T-helper 1 cell treated with Interleukin-12 subunit alpha and Interleukin-12 subunit beta and Interleukin-4 antibody, amounts not matched to agents 30 ng/mL and 1 ng/mL, for 36 hours (primary cell): ENCODE data around the gene TRIM25. TPM values are rescaled to one million over a fixed set of nuclear protein-coding genes. Genes with fewer than 3 reads are reported as not detected.

Source experiments
- intact Hi-C: fragments of 100-400 bp; cut with micrococcal nuclease; formaldehyde crosslinking; loops from one replicate; pipeline ENCODE4 v1.15.1; 2024
- total RNA-seq: library from RNA; stranded (reverse); gene quantifications from 2 replicates; pipeline ENCODE4 v1.2.3, GENCODE V29; 2022

Gene TRIM25
- total RNA-seq, 1 donor from 2014 or later = 132 TPM

- intact Hi-C loops = no loop called here
Measured at GRCh38 chr17:56928586-56928985, 14.7 kb upstream of the TRIM25 start.

- intact Hi-C loops = no loop called here
Measured at GRCh38 chr17:56926704-56927103, 12.9 kb upstream of the TRIM25 start.

- intact Hi-C loops = no loop called here
Measured at GRCh38 chr17:56926270-56926669, 12.4 kb upstream of the TRIM25 start.

GRCh38 chr17:56925088-56925487 lies 11.2 kb upstream of the TRIM25 start:
- intact Hi-C loops = no loop called here

GRCh38 chr17:56919717-56920116 lies 5.9 kb upstream of the TRIM25 start:
- intact Hi-C loops = no loop called here

GRCh38 chr17:56918916-56919315 lies 5.1 kb upstream of the TRIM25 start:
- intact Hi-C loops = no loop called here

GRCh38 chr17:56917559-56918296 lies 3.9 kb upstream of the TRIM25 start:
- intact Hi-C loops = no loop called here

- intact Hi-C loops = loop anchor here (1.0 to 5.0 kb wide), 5 partner anchors 47 to 1492 kb away; partner anchors contain the start of genes AKAP1, C17orf67, COIL and MMD
Measured at GRCh38 chr17:56914581-56915273, 878 bp upstream of the TRIM25 start.

GRCh38 chr17:56913353-56913866 lies 439 bp downstream of the TRIM25 start:
- intact Hi-C loops = loop anchor here (1.0 to 5.0 kb wide), 2 partner anchors 94 to 1491 kb away; partner anchors contain the start of gene MMD

- intact Hi-C loops = loop anchor here (1.0 to 5.0 kb wide), 3 partner anchors 27 to 1491 kb away; partner anchors contain the start of gene MMD
Measured at GRCh38 chr17:56913000-56913311, 893 bp downstream of the TRIM25 start.

GRCh38 chr17:56912105-56912999 lies 1.5 kb downstream of the TRIM25 start:
- intact Hi-C loops = loop anchor here (1.0 to 5.0 kb wide), 2 partner anchors 28 to 1490 kb away; partner anchors contain the start of gene MMD

- intact Hi-C loops = loop anchor here (5.0 kb wide), 1 partner anchor 1488 kb away; the partner anchor contains the start of gene MMD
Measured at GRCh38 chr17:56910509-56911235, 3.2 kb downstream of the TRIM25 start.

GRCh38 chr17:56909742-56910508 lies 3.9 kb downstream of the TRIM25 start:
- intact Hi-C loops = loop anchor here (5.0 kb wide), 1 partner anchor 1488 kb away; the partner anchor contains the start of gene MMD

GRCh38 chr17:56908001-56908542 lies 5.8 kb downstream of the TRIM25 start:
- intact Hi-C loops = no loop called here

GRCh38 chr17:56903560-56903959 lies 10.3 kb downstream of the TRIM25 start:
- intact Hi-C loops = no loop called here

- intact Hi-C loops = no loop called here
Measured at GRCh38 chr17:56902348-56902747, 11.5 kb downstream of the TRIM25 start.

GRCh38 chr17:56899403-56899802 lies 14.4 kb downstream of the TRIM25 start:
- intact Hi-C loops = no loop called here

GRCh38 chr17:56898874-56899273 lies 15.0 kb downstream of the TRIM25 start:
- intact Hi-C loops = no loop called here

GRCh38 chr17:56897646-56898424 lies 16.0 kb downstream of the TRIM25 start:
- intact Hi-C loops = no loop called here
